HEK293 (cell line): ENCODE results near the gene TSPAN17.

Source experiments
- KLF7 ChIP-seq: fragments of 450-650 bp; formaldehyde crosslinking; IDR thresholded peaks from 2 replicates; pipeline ENCODE4 v1.5.1; 2016; ENCODE audit warnings: missing biosample characterization, missing genetic modification characterization, borderline replicate concordance
- ZBTB8A ChIP-seq: fragments of 450-650 bp; formaldehyde crosslinking; IDR thresholded peaks from 2 replicates; pipeline ENCODE4 v1.5.1; 2016; ENCODE audit warnings: missing biosample characterization, missing genetic modification characterization
- ZFP41 ChIP-seq: fragments of 450-650 bp; formaldehyde crosslinking; IDR thresholded peaks from 2 replicates; pipeline ENCODE4 v1.5.1; 2016; ENCODE audit warnings: missing biosample characterization, missing genetic modification characterization, borderline replicate concordance
- ZNF114 ChIP-seq: fragments of 450-650 bp; formaldehyde crosslinking; IDR thresholded peaks from 2 replicates; pipeline ENCODE4 v1.5.0; 2017; ENCODE audit warnings: missing biosample characterization, missing genetic modification characterization
- ZNF140 ChIP-seq: fragments of 450-650 bp; formaldehyde crosslinking; IDR thresholded peaks from 2 replicates; pipeline ENCODE4 v1.5.1; 2016; ENCODE audit warnings: missing biosample characterization, missing genetic modification characterization
- ZNF146 ChIP-seq: fragments of 450-650 bp; formaldehyde crosslinking; IDR thresholded peaks from 2 replicates; pipeline ENCODE4 v1.5.1; 2016; ENCODE audit warnings: missing biosample characterization, missing genetic modification characterization
- ZNF175 ChIP-seq: fragments of 450-650 bp; formaldehyde crosslinking; IDR thresholded peaks from 2 replicates; pipeline ENCODE4 v1.5.1; 2016; ENCODE audit warnings: missing biosample characterization, missing genetic modification characterization
- ZNF274 ChIP-seq, 2 experiments: fragments of 200-500 bp in 1 of 2; fragments of 450-650 bp in 1 of 2; sonication (Bioruptor generic) in 1 of 2; formaldehyde crosslinking in 1 of 2; IDR thresholded peaks; 2 replicates each; pipeline versions ENCODE4 v1.5.1 to v1.6.1; 2014 to 2016; ENCODE audit warnings: borderline replicate concordance in 1 of 2, inconsistent platforms in 1 of 2, low read length in 1 of 2, missing biosample characterization in 1 of 2, missing genetic modification characterization in 1 of 2
- ZNF311 ChIP-seq: fragments of 450-650 bp; formaldehyde crosslinking; IDR thresholded peaks from 2 replicates; pipeline ENCODE4 v1.5.1; 2017; ENCODE audit warnings: missing biosample characterization, missing genetic modification characterization, borderline replicate concordance
- ZNF391 ChIP-seq: fragments of 450-650 bp; formaldehyde crosslinking; IDR thresholded peaks from 2 replicates; pipeline ENCODE4 v1.5.1; 2016; ENCODE audit warnings: low read depth, missing biosample characterization, missing genetic modification characterization, borderline replicate concordance
- ZNF426 ChIP-seq: fragments of 450-650 bp; formaldehyde crosslinking; IDR thresholded peaks from 2 replicates; pipeline ENCODE4 v1.5.1; 2017; ENCODE audit warnings: missing biosample characterization, missing genetic modification characterization, mild to moderate bottlenecking, inconsistent platforms, moderate library complexity
- ZNF48 ChIP-seq: fragments of 450-650 bp; formaldehyde crosslinking; IDR thresholded peaks from 2 replicates; pipeline ENCODE4 v1.5.1; 2016; ENCODE audit warnings: missing biosample characterization, missing genetic modification characterization
- ZNF544 ChIP-seq: fragments of 450-650 bp; formaldehyde crosslinking; IDR thresholded peaks from 2 replicates; pipeline ENCODE4 v1.5.0; 2017; ENCODE audit warnings: missing biosample characterization, missing genetic modification characterization
- ZNF560 ChIP-seq: fragments of 450-650 bp; formaldehyde crosslinking; IDR thresholded peaks from 2 replicates; pipeline ENCODE4 v1.5.1; 2017; ENCODE audit warnings: missing biosample characterization, missing genetic modification characterization, borderline replicate concordance
- ZNF561 ChIP-seq: fragments of 450-650 bp; IDR thresholded peaks from 2 replicates; pipeline ENCODE4 v1.5.1; 2018; ENCODE audit warnings: missing biosample characterization, missing genetic modification characterization, borderline replicate concordance
- ZNF571 ChIP-seq: fragments of 450-650 bp; formaldehyde crosslinking; IDR thresholded peaks from 2 replicates; pipeline ENCODE4 v1.5.0; 2017; ENCODE audit warnings: missing biosample characterization, missing genetic modification characterization
- ZNF596 ChIP-seq: fragments of 450-650 bp; IDR thresholded peaks from 2 replicates; pipeline ENCODE4 v1.5.0; 2018; ENCODE audit warnings: missing biosample characterization, mild to moderate bottlenecking, missing genetic modification characterization, moderate library complexity
- ZNF658 ChIP-seq: fragments of 450-650 bp; formaldehyde crosslinking; IDR thresholded peaks from 2 replicates; pipeline ENCODE4; 2016; ENCODE audit warnings: missing biosample characterization, missing genetic modification characterization
- ZNF664 ChIP-seq: fragments of 450-650 bp; formaldehyde crosslinking; IDR thresholded peaks from 2 replicates; pipeline ENCODE4 v1.5.1; 2016; ENCODE audit warnings: missing biosample characterization, missing genetic modification characterization
- ZNF76 ChIP-seq: fragments of 450-650 bp; formaldehyde crosslinking; IDR thresholded peaks from 2 replicates; pipeline ENCODE4; 2016; ENCODE audit warnings: low read depth, missing biosample characterization, missing genetic modification characterization, borderline replicate concordance
- ZNF792 ChIP-seq: fragments of 450-650 bp; formaldehyde crosslinking; IDR thresholded peaks from 2 replicates; pipeline ENCODE4 v1.5.1; 2016; ENCODE audit warnings: missing biosample characterization, missing genetic modification characterization
- TF ChIP-seq, protein P1 (sequence below): fragments of 450-650 bp; formaldehyde crosslinking; IDR thresholded peaks from 2 replicates; pipeline ENCODE4 v1.5.1; 2016; ENCODE audit warnings: missing biosample characterization, missing genetic modification characterization
- TF ChIP-seq, protein P2 (sequence below): fragments of 450-650 bp; formaldehyde crosslinking; IDR thresholded peaks from 2 replicates; pipeline ENCODE4 v1.5.1; 2016; ENCODE audit warnings: missing biosample characterization, missing genetic modification characterization
- TF ChIP-seq, protein P3 (sequence below): fragments of 450-650 bp; formaldehyde crosslinking; IDR thresholded peaks from 2 replicates; pipeline ENCODE4; 2016; ENCODE audit warnings: missing biosample characterization, missing genetic modification characterization
- TF ChIP-seq, protein P4 (sequence below): fragments of 450-650 bp; formaldehyde crosslinking; IDR thresholded peaks from 2 replicates; pipeline ENCODE4 v1.5.1; 2016; ENCODE audit warnings: missing biosample characterization, missing genetic modification characterization
- TF ChIP-seq, protein P5 (sequence below): fragments of 450-650 bp; formaldehyde crosslinking; IDR thresholded peaks from 2 replicates; pipeline ENCODE4 v1.5.1; 2016; ENCODE audit warnings: missing biosample characterization, missing genetic modification characterization, borderline replicate concordance

The TSPAN17 gene

DNA sequence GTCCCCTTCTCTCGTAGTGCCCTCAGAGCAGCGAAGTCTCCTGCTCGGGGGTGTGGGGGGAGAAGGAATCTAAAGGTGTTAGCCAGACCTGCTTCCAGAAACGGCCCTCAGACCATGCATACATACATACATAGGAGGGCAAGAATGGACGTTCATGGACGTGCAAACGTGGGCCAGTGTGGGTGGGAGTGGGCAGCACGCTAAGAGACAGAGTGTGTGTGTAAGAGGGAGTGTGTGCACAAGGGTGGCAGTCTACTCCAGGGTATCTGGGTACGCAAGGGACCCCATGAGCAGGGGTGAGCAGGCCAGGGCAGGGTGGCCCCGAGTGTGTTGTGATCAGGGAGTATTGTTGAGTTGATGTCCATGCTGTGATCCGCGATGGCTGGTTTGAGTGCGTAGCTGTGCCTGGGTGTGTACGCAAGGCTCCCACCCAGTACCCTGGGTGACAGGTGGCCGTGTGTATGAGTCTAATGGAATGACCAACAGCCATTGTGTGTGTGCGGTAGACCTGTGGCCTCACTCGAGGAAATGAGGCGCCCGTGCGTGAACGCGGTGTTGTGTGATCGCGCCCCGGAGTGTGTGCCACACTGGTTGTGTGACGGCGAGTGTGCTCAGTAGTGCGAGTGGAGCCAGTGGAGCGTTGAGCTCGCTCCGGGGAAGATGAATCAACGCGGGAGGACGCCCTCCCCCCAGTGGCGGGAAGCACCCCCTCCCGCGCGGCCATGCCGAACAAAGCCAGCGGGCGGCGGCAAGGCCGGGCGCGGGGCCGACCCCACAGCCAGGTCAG lies 38.2 kb upstream of the TSPAN17 start (continued):
- TF ChIP-seq ZNF792 (tag by site-specific recombination) (no peak), ZNF114 (tag by site-specific recombination) (no peak), ZNF596 (no peak), ZNF274 (IDR thresholded peaks at IDR 0.05; ENCODE audit: low read length) (no peak), ZNF274 (tag by site-specific recombination; IDR thresholded peaks at IDR 0.05; ENCODE audit: borderline replicate concordance) (no peak), ZNF560 (no peak), ZBTB8A (tag by site-specific recombination) (no peak), ZNF140 (tag by site-specific recombination) (no peak), ZFP41 (tag by site-specific recombination) (no peak), ZNF426 (tag by site-specific recombination) (no peak), KLF7 (no peak), ZNF175 (no peak), ZNF311 (tag by site-specific recombination) (no peak), ZNF76 (no peak), ZNF664 (tag by site-specific recombination) (no peak), ZNF48 (tag by site-specific recombination) (no peak), ZNF658 (tag by site-specific recombination) (no peak), ZNF571 (no peak), ZNF561 (tag by site-specific recombination) (no peak), ZNF544 (tag by site-specific recombination) (no peak), ZNF391 (no peak), ZNF146 (tag by site-specific recombination) (no peak)
- TF ChIP-seq, protein P1, sequence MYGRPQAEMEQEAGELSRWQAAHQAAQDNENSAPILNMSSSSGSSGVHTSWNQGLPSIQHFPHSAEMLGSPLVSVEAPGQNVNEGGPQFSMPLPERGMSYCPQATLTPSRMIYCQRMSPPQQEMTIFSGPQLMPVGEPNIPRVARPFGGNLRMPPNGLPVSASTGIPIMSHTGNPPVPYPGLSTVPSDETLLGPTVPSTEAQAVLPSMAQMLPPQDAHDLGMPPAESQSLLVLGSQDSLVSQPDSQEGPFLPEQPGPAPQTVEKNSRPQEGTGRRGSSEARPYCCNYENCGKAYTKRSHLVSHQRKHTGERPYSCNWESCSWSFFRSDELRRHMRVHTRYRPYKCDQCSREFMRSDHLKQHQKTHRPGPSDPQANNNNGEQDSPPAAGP (tag by site-specific recombination), result no peak
- TF ChIP-seq, protein P2, sequence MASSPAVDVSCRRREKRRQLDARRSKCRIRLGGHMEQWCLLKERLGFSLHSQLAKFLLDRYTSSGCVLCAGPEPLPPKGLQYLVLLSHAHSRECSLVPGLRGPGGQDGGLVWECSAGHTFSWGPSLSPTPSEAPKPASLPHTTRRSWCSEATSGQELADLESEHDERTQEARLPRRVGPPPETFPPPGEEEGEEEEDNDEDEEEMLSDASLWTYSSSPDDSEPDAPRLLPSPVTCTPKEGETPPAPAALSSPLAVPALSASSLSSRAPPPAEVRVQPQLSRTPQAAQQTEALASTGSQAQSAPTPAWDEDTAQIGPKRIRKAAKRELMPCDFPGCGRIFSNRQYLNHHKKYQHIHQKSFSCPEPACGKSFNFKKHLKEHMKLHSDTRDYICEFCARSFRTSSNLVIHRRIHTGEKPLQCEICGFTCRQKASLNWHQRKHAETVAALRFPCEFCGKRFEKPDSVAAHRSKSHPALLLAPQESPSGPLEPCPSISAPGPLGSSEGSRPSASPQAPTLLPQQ (tag by site-specific recombination), result no peak
- TF ChIP-seq, protein P3, sequence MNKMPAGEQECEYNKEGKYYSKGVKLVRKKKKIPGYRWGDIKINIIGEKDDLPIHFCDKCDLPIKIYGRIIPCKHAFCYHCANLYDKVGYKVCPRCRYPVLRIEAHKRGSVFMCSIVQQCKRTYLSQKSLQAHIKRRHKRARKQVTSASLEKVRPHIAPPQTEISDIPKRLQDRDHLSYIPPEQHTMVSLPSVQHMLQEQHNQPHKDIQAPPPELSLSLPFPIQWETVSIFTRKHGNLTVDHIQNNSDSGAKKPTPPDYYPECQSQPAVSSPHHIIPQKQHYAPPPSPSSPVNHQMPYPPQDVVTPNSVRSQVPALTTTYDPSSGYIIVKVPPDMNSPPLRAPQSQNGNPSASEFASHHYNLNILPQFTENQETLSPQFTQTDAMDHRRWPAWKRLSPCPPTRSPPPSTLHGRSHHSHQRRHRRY (tag by site-specific recombination), result no peak
- TF ChIP-seq, protein P4, sequence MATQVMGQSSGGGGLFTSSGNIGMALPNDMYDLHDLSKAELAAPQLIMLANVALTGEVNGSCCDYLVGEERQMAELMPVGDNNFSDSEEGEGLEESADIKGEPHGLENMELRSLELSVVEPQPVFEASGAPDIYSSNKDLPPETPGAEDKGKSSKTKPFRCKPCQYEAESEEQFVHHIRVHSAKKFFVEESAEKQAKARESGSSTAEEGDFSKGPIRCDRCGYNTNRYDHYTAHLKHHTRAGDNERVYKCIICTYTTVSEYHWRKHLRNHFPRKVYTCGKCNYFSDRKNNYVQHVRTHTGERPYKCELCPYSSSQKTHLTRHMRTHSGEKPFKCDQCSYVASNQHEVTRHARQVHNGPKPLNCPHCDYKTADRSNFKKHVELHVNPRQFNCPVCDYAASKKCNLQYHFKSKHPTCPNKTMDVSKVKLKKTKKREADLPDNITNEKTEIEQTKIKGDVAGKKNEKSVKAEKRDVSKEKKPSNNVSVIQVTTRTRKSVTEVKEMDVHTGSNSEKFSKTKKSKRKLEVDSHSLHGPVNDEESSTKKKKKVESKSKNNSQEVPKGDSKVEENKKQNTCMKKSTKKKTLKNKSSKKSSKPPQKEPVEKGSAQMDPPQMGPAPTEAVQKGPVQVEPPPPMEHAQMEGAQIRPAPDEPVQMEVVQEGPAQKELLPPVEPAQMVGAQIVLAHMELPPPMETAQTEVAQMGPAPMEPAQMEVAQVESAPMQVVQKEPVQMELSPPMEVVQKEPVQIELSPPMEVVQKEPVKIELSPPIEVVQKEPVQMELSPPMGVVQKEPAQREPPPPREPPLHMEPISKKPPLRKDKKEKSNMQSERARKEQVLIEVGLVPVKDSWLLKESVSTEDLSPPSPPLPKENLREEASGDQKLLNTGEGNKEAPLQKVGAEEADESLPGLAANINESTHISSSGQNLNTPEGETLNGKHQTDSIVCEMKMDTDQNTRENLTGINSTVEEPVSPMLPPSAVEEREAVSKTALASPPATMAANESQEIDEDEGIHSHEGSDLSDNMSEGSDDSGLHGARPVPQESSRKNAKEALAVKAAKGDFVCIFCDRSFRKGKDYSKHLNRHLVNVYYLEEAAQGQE (tag by site-specific recombination), result 0 out of 2 replicates have a peak, but pooled peaks have one; percentile 6
- TF ChIP-seq, protein P5, sequence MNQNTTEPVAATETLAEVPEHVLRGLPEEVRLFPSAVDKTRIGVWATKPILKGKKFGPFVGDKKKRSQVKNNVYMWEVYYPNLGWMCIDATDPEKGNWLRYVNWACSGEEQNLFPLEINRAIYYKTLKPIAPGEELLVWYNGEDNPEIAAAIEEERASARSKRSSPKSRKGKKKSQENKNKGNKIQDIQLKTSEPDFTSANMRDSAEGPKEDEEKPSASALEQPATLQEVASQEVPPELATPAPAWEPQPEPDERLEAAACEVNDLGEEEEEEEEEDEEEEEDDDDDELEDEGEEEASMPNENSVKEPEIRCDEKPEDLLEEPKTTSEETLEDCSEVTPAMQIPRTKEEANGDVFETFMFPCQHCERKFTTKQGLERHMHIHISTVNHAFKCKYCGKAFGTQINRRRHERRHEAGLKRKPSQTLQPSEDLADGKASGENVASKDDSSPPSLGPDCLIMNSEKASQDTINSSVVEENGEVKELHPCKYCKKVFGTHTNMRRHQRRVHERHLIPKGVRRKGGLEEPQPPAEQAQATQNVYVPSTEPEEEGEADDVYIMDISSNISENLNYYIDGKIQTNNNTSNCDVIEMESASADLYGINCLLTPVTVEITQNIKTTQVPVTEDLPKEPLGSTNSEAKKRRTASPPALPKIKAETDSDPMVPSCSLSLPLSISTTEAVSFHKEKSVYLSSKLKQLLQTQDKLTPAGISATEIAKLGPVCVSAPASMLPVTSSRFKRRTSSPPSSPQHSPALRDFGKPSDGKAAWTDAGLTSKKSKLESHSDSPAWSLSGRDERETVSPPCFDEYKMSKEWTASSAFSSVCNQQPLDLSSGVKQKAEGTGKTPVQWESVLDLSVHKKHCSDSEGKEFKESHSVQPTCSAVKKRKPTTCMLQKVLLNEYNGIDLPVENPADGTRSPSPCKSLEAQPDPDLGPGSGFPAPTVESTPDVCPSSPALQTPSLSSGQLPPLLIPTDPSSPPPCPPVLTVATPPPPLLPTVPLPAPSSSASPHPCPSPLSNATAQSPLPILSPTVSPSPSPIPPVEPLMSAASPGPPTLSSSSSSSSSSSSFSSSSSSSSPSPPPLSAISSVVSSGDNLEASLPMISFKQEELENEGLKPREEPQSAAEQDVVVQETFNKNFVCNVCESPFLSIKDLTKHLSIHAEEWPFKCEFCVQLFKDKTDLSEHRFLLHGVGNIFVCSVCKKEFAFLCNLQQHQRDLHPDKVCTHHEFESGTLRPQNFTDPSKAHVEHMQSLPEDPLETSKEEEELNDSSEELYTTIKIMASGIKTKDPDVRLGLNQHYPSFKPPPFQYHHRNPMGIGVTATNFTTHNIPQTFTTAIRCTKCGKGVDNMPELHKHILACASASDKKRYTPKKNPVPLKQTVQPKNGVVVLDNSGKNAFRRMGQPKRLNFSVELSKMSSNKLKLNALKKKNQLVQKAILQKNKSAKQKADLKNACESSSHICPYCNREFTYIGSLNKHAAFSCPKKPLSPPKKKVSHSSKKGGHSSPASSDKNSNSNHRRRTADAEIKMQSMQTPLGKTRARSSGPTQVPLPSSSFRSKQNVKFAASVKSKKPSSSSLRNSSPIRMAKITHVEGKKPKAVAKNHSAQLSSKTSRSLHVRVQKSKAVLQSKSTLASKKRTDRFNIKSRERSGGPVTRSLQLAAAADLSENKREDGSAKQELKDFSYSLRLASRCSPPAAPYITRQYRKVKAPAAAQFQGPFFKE (tag by site-specific recombination), result no peak
